MM.1S (cell line): ENCODE measurements around the gene MRPL28.

ENCODE experiments used
- DNase-seq: peaks from one replicate; pipeline ENCODE4 v3.0.0-alpha.2; 2015
- H2AFZ ChIP-seq: fragments of 300-600 bp; sonication (generic); 2 replicates; pipeline ENCODE4 v1.6.0; 2016; ENCODE audit warnings: antibody characterized with exemption, low read length
- H3F3A ChIP-seq: fragments of 300-600 bp; sonication (generic); 2 replicates; pipeline ENCODE4 v1.6.1; 2016; ENCODE audit warnings: mild to moderate bottlenecking, antibody characterized with exemption, low read length, moderate library complexity, mixed read lengths; ENCODE audit not compliant: insufficient read depth
- H3K27ac ChIP-seq: fragments of 300-600 bp; sonication (generic); 2 replicates; pipeline ENCODE4 v1.5.1; 2016; ENCODE audit warnings: mild to moderate bottlenecking, low read length
- H3K27me3 ChIP-seq: fragments of 300-600 bp; sonication (generic); replicated peaks from 2 replicates; pipeline ENCODE4 v1.6.0; 2016; ENCODE audit warnings: low read length; ENCODE audit not compliant: insufficient read depth
- H3K36me3 ChIP-seq: fragments of 300-600 bp; sonication (generic); replicated peaks from 2 replicates; pipeline ENCODE4 v1.6.1; 2016; ENCODE audit warnings: mild to moderate bottlenecking, low read length, mixed read lengths; ENCODE audit not compliant: insufficient read depth
- H3K4me1 ChIP-seq: fragments of 300-600 bp; sonication (generic); 2 replicates; pipeline ENCODE4 v1.6.1; 2016; ENCODE audit warnings: low read length, mixed read lengths
- H3K4me2 ChIP-seq: fragments of 300-600 bp; sonication (generic); 2 replicates; pipeline ENCODE4 v1.6.0; 2016; ENCODE audit warnings: low read depth, low read length
- H3K4me3 ChIP-seq: fragments of 300-600 bp; sonication (generic); 2 replicates; pipeline ENCODE4 v1.5.1; 2016; ENCODE audit warnings: low read length, mixed read lengths
- H3K79me2 ChIP-seq: fragments of 300-600 bp; sonication (generic); 2 replicates; pipeline ENCODE4 v1.6.1; 2016; ENCODE audit warnings: mixed run types, low read length, mixed read lengths
- H3K9ac ChIP-seq: fragments of 300-600 bp; sonication (generic); 2 replicates; pipeline ENCODE4 v1.6.1; 2016; ENCODE audit warnings: low read length, mixed read lengths
- H3K9me2 ChIP-seq: fragments of 300-600 bp; sonication (generic); replicated peaks from 2 replicates; pipeline ENCODE4 v1.6.1; 2016; ENCODE audit warnings: mild to moderate bottlenecking, low read length, mixed read lengths; ENCODE audit not compliant: insufficient read depth
- H3K9me3 ChIP-seq: fragments of 300-600 bp; sonication (generic); replicated peaks from 2 replicates; pipeline ENCODE4 v1.6.1; 2016; ENCODE audit warnings: mild to moderate bottlenecking, low read length, mixed read lengths; ENCODE audit not compliant: insufficient read depth
- H4K20me1 ChIP-seq: fragments of 300-600 bp; sonication (generic); 2 replicates; pipeline ENCODE4 v1.6.1; 2016; ENCODE audit warnings: mild to moderate bottlenecking, low read length, moderate library complexity, mixed read lengths; ENCODE audit not compliant: insufficient read depth
- CTCF ChIP-seq: fragments of 300-600 bp; sonication (generic); IDR thresholded peaks from 2 replicates; pipeline ENCODE4 v1.5.1; 2016; ENCODE audit warnings: antibody characterized with exemption, low read length, mixed read lengths
- EZH2 ChIP-seq: fragments of 300-600 bp; sonication (generic); optimal IDR thresholded peaks from 2 replicates; pipeline ENCODE3; 2017; ENCODE audit warnings: low read depth, mild to moderate bottlenecking, antibody characterized with exemption, low read length, mixed read lengths
- EZH2phosphoT487 ChIP-seq: fragments of 300-600 bp; sonication (generic); IDR thresholded peaks from 2 replicates; pipeline ENCODE4 v1.6.1; 2018; ENCODE audit warnings: antibody characterized with exemption, low read length

MRPL28 gene

GRCh38 chr16:397135-397661 is 26.9 kb upstream of the MRPL28 start, which contains the start of gene NME4:
Gene NME4 (plus strand): TSS chr16:397199. CDS start chr16:397223, 24 bp downstream.
- Histone ChIP-seq H3K9ac (peak within 1 kb of the TSS; percentile 58; the same call in 1 of the 2 replicates), H3F3A (peaks cover 25% of the 10 kb centered on the region), H4K20me1 (no peaks in the 10 kb centered on the region), H3K4me3 (peak within 1 kb of the TSS; percentile 67), H3K9me3 (no peaks in the 10 kb centered on the region), H3K36me3 (no peaks in the 10 kb centered on the region), H3K27me3 (no peaks in the 10 kb centered on the region), H2AFZ (peak within 1 kb of the TSS; percentile 72), H3K27ac (peak within 1 kb of the TSS; percentile 16; the same call in 1 of the 2 replicates), H3K79me2 (peaks cover 16% of the 10 kb centered on the region), H3K9me2 (no peaks in the 10 kb centered on the region), H3K4me1 (peaks cover 7% of the 10 kb centered on the region), H3K4me2 (peak within 1 kb of the TSS; percentile 99)
- TF ChIP-seq CTCF (no peak), EZH2 (no peak), EZH2phosphoT487 (no peak)
- DNase-seq, result peak; percentile 37

GRCh38 chr16:396605-397004 is 26.3 kb upstream of the MRPL28 start:
- peak overlapping the region; percentile 72 for H2AFZ ChIP-seq
- H3K36me3 ChIP-seq, result no peaks in the 10 kb centered on the region
- no peaks in the 10 kb centered on the region for H4K20me1 ChIP-seq
- no peaks in the 10 kb centered on the region for H3K9me3 ChIP-seq
- H3K4me3 ChIP-seq, result peak overlapping the region; percentile 67
- H3K9me2 ChIP-seq, result no peaks in the 10 kb centered on the region
- peaks cover 16% of the 10 kb centered on the region for H3K79me2 ChIP-seq
- peaks cover 13% of the 10 kb centered on the region for H3K4me1 ChIP-seq
- TF ChIP-seq EZH2, result no peak
- no peak for TF ChIP-seq CTCF
- TF ChIP-seq EZH2phosphoT487, result no peak
- peak overlapping the region; percentile 99 for H3K4me2 ChIP-seq
- no peaks in the 10 kb centered on the region for H3K27me3 ChIP-seq
- peak overlapping the region; percentile 58; the same call in 1 of the 2 replicates for H3K9ac ChIP-seq
- H3F3A ChIP-seq, result peaks cover 29% of the 10 kb centered on the region
- DNase-seq, result peak; percentile 63
- H3K27ac ChIP-seq, result peak overlapping the region; percentile 16; the same call in 1 of the 2 replicates

GRCh38 chr16:396199-396598 is 25.9 kb upstream of the MRPL28 start:
- Histone ChIP-seq H2AFZ (peak overlapping the region; percentile 72), H3K79me2 (peaks cover 16% of the 10 kb centered on the region), H3K27ac (peak overlapping the region; percentile 16; the same call in 1 of the 2 replicates), H3F3A (peaks cover 25% of the 10 kb centered on the region), H3K4me1 (peaks cover 13% of the 10 kb centered on the region), H3K9me2 (no peaks in the 10 kb centered on the region), H3K9me3 (no peaks in the 10 kb centered on the region), H3K4me2 (peak overlapping the region; percentile 99), H3K36me3 (no peaks in the 10 kb centered on the region), H3K9ac (peak overlapping the region; percentile 58; the same call in 1 of the 2 replicates), H3K4me3 (peak overlapping the region; percentile 67), H4K20me1 (no peaks in the 10 kb centered on the region), H3K27me3 (no peaks in the 10 kb centered on the region)
- TF ChIP-seq CTCF (no peak), EZH2 (no peak), EZH2phosphoT487 (no peak)
- DNase-seq, result no peak
